DND-41 (cell line): Measurements from ENCODE around the gene CSNK1A1.

ENCODE experiments used
- EZH2 ChIP-seq: IDR thresholded peaks from 3 replicates; pipeline ENCODE4 v1.6.1; 2012; ENCODE audit warnings: borderline replicate concordance, low read depth, mild to moderate bottlenecking, moderate library complexity, low read length, inconsistent platforms; ENCODE audit not compliant: severe bottlenecking
- TF ChIP-seq, protein P1 (sequence below): IDR thresholded peaks from 2 replicates; pipeline ENCODE4 v1.5.1; 2012; ENCODE audit warnings: borderline replicate concordance, low read length, moderate library complexity, mild to moderate bottlenecking; ENCODE audit not compliant: poor library complexity, severe bottlenecking; ENCODE audit errors: extremely low read depth

DNA sequence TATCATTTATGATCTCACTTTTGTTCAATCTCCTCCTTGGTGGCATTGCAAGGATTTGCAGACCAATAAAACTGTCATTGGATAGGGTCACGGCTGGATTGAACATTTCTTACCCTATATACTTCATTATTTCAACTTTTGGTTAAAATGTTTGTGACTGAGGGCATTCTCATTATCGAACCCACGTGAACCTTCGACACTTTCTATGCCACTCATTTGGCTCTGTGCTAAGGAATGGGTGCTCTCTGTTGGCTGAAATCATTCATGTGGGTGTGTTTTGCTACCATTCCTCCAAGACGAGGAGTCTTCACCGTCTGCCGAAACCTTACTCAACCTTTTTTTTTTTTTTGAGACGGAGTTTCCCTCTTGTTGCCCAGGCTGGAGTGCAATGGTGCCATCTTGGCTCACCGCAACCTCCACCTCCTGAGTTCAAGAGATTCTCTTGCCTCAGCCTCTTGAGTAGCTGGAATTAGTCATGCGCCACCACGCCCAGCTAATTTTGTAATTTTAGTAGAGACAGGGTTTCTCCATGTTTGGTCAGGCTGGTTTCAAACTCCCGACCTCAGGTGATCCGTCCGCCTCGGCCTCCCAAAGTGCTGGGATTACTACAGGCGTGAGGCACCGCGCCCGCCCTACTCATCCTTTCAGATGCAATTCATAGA, 62.5 kb downstream of the CSNK1A1 start:
- TF ChIP-seq, protein P1, sequence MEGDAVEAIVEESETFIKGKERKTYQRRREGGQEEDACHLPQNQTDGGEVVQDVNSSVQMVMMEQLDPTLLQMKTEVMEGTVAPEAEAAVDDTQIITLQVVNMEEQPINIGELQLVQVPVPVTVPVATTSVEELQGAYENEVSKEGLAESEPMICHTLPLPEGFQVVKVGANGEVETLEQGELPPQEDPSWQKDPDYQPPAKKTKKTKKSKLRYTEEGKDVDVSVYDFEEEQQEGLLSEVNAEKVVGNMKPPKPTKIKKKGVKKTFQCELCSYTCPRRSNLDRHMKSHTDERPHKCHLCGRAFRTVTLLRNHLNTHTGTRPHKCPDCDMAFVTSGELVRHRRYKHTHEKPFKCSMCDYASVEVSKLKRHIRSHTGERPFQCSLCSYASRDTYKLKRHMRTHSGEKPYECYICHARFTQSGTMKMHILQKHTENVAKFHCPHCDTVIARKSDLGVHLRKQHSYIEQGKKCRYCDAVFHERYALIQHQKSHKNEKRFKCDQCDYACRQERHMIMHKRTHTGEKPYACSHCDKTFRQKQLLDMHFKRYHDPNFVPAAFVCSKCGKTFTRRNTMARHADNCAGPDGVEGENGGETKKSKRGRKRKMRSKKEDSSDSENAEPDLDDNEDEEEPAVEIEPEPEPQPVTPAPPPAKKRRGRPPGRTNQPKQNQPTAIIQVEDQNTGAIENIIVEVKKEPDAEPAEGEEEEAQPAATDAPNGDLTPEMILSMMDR = no peak
- no peak for TF ChIP-seq EZH2
